GM12801 (cell line): Measurements from ENCODE around the gene FAM89B.

ENCODE experiments used
- TF ChIP-seq, protein P1 (sequence below): IDR thresholded peaks from one replicate; pipeline ENCODE4 v1.5.1; 2011; ENCODE audit warnings: control low read depth; ENCODE audit not compliant: insufficient read length; ENCODE audit errors: extremely low read depth

FAM89B gene

DNA sequence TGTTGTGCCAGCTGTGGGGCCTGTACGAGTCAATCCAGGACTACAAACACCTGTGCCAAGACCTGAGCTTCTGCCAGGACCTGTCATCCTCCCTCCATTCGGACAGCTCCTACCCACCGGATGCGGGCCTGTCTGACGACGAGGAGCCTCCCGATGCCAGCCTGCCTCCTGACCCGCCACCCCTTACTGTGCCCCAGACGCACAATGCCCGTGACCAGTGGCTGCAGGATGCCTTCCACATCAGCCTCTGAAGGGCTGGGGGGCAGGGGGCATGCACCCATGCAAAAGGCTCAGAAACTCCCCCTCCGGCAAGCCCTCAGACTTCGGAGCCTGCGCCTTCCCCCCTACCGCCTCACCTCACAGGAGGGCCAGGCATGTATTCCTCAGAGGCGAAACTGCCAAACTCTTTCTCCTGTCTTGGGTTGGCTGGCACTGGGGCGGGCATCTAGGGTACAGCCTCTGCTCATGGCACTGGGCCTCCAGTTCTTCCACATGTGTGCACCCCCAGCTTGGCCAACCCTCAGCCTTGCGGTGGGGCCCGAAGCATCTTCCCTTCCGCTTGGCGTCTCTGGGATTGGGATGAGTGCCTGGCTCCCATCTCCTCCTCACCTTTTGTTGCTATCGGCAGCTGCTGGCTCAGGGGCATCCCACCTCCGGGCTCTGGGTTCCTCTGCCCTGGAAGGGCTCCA, 1.2 kb downstream of the FAM89B start:
- TF ChIP-seq, protein P1, sequence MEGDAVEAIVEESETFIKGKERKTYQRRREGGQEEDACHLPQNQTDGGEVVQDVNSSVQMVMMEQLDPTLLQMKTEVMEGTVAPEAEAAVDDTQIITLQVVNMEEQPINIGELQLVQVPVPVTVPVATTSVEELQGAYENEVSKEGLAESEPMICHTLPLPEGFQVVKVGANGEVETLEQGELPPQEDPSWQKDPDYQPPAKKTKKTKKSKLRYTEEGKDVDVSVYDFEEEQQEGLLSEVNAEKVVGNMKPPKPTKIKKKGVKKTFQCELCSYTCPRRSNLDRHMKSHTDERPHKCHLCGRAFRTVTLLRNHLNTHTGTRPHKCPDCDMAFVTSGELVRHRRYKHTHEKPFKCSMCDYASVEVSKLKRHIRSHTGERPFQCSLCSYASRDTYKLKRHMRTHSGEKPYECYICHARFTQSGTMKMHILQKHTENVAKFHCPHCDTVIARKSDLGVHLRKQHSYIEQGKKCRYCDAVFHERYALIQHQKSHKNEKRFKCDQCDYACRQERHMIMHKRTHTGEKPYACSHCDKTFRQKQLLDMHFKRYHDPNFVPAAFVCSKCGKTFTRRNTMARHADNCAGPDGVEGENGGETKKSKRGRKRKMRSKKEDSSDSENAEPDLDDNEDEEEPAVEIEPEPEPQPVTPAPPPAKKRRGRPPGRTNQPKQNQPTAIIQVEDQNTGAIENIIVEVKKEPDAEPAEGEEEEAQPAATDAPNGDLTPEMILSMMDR: no peak

DNA sequence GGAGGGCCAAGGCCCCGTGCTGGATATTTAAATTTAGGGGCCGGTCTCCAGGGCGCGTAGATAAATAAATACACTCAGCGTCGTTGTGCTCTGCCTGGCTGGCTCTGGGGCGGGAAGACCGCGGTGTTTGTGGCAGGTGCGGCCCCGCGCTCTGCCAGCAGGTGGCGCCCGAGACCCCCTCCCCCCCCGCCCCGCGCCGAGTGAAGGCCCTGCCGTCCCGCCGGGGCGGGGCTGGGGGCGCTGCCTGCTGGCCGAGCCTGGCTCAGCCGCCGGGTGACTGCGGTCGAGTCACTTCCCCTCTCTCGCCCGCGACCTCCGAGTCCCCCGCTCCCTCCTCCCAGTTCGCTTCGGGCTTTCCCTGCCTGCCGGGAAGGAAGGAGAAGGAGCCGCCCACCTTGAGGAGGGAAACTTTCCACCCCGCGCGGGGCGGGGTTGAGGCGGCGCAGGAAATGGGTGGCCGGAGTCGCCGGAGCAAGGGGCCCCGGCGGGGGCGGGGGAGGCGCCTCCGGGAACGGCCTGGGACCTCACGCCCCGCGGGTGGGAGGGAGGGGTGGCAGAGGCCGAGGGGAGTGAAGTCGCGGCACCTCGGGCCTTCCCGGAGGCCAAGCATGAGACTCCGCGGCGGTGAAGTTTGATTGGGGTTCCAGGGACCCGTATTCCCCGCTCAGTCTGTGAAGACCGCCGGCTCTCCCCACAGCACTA, 1.9 kb downstream of the FAM89B start:
- TF ChIP-seq, protein P1: no peak

DNA sequence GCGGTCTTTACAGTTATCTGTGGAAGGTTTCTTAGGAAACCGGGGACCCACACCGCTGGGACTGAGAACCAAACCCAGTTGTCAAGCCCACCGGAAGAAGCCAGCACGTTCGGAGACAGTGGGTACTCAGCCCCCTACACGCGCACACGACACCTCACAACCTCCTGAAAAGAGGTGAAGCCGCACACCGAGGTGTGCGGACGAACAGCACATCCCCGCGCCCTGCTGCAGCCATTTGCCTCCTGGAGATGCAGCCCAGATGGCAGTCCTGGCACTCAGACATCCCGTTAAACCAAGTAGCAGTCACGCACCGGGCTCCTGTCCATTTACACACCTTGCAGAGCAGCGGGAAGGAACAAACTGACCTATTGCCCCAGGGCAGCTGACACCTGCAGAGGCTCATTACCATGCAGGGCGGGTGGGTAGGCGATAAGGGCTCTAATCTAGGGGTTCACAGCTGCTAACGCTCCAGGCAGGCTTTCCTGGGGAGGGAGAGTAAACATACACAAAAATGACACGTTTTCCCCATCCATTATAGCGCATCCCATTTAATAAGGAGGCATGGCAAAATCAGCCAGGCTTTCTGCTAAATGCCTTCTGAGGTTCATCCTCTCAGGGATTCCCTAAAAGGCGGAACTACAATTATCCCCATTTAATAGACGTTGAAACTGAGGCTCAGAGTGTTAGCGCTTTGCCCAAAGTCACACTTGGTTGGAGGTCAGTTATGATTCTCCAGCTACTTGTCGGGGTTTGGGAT, 2.7 kb downstream of the FAM89B start:
- TF ChIP-seq, protein P1: no peak

DNA sequence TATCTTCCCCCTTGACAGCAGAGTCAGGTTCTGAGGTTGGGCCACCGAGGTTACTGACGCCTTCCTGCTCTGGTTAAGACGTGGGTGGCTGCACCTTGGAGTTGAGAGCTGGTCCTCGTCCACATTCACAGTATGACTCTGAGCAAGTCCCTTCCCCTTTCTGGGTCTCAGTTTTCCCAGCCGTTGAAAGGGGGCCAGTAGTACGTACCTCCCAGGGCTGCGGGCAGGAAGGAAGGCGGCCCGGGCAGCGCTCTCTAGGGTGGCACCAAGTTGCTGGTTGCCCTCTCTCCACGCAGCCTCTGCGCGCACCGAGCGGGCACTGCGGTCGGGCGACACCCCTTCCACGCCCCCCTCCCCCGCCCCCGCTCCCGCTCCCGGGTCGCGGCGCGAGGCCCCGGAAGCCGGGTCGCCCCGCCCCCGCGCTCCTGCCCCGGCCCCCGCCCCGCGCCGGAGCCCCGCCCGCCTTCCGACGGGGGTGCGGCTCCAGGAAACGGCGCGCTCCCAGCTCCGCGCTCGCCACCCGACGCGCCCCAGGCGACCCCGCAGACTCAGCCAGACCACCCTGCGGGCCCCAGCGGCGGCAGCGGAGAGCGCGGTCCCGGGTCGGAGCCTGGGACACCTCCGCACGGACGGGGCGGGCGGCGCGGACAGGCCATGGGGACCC, 3.4 kb downstream of the FAM89B start, which contains the start of gene EHBP1L1:
EHBP1L1 (plus strand) TSS at position 486 of the 664 bp plus-strand sequence. CDS start 250 bp downstream, outside the sequence.
- TF ChIP-seq, protein P1: no peak

DNA sequence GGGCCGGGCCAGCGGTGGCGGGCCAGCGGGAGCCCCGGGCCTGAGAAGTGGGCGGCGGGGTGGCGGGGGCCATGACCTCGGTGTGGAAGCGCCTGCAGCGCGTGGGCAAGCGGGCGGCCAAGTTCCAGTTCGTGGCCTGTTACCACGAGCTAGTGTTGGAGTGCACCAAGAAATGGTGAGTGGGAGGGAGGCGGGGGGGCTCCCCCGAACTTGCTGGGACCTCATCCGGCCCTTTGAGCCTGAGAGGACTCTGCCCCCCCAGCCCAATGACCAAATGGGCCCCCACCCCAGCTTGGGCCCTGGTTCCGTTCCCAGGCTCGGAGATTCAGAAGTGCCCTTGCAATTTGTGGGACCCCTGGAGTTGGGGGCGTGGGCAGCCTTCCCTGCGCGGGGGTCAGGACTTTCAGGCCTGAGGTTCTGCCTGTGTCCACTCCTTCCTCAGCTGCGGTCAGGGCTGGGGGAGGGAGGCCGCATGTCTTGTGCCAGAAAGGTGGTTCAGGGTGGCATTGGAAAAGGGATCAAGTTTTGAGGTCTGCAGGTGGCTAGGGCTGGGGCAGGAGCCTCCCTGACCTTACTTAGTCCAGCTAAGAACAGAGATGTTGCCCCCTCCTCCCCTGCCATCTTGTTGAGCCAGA, 4.0 kb downstream of the FAM89B start:
- TF ChIP-seq, protein P1: no peak

DNA sequence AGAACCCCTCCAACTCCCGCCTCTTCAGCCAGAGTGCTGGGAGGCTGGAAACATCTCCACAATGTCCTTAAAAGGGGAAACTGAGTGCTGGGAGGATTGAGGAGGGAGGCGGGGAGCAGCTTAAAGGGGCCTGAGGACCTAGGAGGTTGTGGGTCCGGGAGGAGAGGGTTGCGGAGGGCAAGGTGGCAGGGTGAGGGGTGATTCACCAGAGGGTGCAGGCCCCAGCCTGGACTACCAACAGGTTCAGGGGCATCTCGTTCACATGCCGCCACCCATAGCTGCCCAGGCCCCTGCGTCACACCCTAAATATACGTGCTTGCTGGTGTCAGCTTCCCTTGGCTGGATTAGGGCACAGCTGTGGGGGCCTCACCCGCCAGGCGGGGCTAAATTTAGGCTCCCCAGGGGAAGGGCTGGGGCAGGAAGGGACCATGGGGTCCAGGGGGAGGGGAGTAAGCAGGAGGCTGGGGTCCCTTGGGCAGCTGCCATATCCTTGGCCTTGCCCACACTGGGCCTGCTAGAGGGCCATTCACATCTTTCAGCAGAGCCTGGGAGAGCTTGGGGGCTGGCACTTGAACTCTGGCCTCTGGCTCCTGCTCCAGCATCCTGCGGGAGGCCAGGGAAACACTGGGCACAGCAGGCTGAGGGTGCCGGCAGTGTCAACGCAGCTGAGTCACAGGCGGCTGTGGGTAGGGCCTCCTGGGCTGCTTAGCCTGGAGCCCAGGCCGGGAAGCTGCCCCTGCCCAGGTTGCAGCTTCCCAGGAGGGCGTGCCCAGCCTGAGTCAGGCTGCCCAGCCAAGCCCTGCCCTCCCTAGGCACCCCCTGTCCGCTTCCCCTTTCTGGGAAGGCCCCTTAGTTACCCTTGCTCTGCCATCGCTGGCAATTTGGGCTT, 4.8 kb downstream of the FAM89B start:
- TF ChIP-seq, protein P1: no peak
